COLO829 (cell line): ENCODE measurements around the gene PLEKHA6.

Experiments used
- DNase-seq: peaks from one replicate; pipeline ENCODE4 v3.0.0; 2012; ENCODE audit warnings: low spot score

PLEKHA6 gene

DNA sequence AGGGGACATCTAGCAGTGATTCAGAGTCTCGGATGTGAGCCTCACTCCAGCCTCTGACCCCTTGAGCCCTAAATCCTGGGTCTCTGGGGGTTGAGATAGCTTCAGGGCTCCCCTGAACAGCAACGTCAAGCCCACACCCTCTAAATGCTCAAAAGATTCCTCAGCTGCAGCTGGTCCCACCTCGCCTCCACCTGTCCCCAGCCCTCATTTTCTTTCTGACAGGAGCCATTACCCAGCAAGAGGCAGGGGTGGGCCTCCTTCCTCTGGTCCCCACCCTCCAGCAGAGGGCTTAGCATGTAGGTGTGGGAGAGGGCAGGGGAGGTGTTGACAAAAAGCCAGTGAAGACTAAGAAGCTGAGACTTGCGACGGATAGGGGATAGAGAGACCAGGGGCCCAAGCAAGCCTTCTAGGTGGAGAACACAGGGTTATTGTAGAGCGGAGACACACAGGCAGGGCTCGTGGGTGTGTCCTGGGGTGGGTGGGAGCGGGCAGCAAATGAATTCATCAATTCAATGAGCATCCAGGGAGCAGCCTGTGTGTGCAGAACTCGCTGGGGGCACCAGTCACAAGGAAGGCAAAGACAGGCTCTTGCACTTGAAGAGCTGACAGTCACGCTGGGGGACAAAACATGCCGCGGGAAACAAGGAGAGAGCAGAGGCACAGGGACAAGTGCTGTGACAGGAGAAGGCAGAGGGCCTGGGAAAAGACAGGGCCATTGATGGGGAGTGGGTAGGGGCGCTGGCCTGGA, 97.0 kb downstream of the PLEKHA6 start:
- DNase-seq: peak; percentile 54

GRCh38 chr1:204261746-204262505, 97.8 kb downstream of the PLEKHA6 start:
- DNase-seq: no peak

- DNase-seq: no peak
Observed at GRCh38 chr1:204261266-204261665, 98.5 kb downstream of the PLEKHA6 start.

DNA sequence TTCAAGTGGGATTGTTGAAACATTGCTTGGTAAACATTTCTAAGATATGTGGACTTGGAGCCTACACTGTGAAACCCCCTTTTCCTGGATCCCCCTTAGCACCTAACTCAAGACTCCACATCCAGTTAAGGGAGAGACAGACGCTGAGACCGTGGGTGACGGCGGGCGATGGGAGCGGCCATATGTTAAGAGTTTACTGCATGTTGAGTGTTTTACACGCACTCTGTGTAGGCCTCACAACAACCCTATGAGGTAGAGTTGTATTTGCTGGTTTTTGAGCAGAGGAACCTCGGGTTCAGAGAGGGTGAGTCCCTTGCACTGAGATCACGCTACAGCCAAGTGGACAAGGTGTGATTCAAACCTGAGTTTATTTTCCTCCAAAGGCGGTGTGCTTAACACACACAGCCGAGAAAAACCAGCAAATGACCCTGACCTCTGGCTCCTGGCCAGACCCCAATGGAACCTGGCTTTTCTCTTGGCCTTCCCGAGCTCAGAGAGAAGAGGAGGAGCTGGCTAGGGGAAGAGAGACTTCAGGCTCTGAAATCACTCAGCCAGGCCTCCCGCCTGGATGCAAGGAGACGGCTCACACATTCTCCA, 99.0 kb downstream of the PLEKHA6 start:
- no peak for DNase-seq

- DNase-seq: no peak
Observed at GRCh38 chr1:204259782-204260181, 99.9 kb downstream of the PLEKHA6 start.

DNA sequence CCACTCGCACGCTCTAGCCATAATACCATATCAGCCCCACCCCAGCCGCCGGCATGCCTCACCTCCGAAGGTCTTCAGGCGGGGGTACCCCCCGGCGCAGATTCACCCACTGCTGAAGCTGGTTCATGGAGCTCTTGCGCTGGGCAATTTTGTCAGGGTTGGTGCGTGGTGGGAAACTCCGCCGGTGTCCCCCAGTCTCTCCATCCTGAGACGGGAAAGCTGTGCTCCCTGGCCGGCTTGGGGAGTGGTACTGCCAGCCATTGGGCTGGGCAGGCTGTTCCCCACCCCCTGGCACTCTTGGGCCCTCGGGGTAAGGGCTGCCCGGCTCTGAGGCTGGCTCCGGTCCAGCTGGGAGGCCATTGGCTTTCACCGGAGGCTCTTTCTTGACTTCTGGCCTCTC, 100.5 kb downstream of the PLEKHA6 start:
- DNase-seq: no peak

GRCh38 chr1:204258213-204259115, 101.3 kb downstream of the PLEKHA6 start:
- DNase-seq: peak; percentile 69

GRCh38 chr1:204257446-204257845, 102.3 kb downstream of the PLEKHA6 start:
- no peak for DNase-seq

GRCh38 chr1:204256531-204256930, 103.2 kb downstream of the PLEKHA6 start:
- no peak for DNase-seq

DNA sequence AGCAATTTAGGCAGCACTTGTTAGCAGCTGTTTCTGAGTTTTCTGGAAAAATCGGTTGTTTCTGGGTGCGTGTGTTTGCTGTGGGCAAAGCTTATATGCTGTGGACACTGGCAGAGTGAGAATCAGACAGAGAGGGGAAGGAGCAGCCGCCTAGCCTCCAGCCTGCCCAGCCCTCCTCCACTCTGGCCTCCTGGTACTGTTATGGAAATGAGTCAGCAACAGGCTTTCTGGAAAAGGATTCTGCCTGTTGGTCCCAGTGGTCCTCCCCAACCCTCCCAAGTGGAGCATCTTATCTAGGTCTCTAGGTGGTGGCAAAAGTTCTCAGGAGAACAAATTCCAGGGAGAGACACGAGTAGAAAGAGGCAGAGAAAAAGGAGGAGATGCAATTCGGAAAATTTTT, 103.8 kb downstream of the PLEKHA6 start:
- DNase-seq: no peak

- peak; percentile 51 for DNase-seq
Observed at GRCh38 chr1:204255225-204255624, 104.5 kb downstream of the PLEKHA6 start.

DNA sequence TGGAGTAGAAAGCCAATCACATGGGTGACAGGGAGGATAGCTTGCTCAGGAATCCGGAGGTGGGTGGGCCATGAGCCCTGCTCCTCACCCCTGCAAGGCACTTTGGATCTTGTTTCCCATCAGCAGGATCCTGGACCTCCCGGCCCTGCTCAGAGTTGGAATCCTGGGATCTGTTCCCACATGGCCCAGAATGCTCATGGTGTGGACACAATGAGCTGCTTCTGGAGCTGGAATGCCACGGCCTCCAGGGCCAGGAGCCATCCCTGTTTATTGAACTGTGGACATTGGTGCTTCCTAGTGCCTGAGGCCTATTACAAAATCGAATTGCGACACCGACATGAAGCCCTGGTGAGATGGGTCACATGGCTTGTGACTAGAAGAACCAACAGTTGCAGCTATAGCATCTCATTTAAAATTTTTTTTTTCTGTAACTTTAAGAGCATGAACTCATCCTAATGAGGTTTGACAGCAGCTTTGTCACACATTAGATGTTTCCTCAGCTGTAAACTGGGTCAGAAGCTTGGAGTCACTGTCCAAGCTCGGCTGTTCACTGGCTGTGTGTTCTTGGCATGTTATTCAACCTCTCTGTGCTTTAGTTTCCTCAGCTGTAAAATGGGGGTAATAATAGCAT, 105.6 kb downstream of the PLEKHA6 start:
- no peak for DNase-seq

- DNase-seq: no peak
Observed at GRCh38 chr1:204251926-204252689, 107.6 kb downstream of the PLEKHA6 start.

- DNase-seq: no peak
Observed at GRCh38 chr1:204251286-204251685, 108.4 kb downstream of the PLEKHA6 start.

DNA sequence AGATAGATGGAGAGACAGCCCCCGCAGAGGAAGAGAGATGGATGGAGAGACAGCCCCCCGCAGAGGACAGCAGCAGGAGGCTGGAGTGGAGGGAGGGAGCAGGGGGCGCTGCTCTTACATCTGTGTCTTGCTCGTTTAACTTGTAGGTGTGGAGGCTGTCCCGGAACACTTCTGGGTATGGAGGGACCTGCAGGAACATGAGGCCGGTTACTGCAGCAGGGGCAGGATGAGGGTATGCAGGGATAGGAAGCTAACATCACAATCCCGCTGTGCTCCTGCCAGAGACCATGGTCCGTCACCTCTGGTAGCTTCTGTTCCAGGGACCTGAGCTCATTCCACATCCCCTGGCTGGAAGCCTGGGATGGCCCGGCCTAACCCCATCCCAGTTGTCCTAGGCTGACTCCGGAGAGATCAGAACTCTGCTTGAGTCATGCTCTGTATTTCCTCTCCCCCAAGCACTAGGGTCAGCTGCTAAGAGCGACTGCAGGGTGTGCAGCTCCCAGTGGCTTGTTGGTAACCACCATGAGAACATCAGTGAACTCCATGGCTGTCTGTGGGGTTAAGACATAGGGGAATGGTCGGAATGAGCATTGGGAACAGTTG, 109.2 kb downstream of the PLEKHA6 start:
- no peak for DNase-seq

- peak; percentile 57 for DNase-seq
Observed at GRCh38 chr1:204249736-204250427, 109.8 kb downstream of the PLEKHA6 start.

GRCh38 chr1:204248954-204249353, 110.8 kb downstream of the PLEKHA6 start:
- DNase-seq: no peak

DNA sequence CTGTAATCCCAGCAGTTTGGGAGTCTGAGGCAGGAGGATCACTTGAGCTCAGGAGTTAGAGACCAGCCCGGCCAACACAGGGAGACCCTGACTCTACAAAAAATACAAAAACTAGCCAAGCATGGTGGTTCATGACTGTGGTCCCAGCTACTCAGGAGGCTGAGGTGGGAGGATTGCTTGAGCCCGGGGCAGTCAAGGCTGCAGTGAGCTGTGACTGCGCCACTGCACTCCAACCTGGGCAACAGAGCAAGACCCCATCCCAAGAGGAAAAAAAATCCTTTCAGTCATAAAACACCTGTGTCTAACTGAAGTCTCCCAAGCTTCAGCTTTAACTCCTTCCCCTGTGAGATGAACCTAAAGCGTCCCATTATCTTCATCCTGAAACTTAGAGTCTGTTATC, 112.9 kb downstream of the PLEKHA6 start:
- DNase-seq: no peak

GRCh38 chr1:204242920-204243319, 116.8 kb downstream of the PLEKHA6 start:
- no peak for DNase-seq

DNA sequence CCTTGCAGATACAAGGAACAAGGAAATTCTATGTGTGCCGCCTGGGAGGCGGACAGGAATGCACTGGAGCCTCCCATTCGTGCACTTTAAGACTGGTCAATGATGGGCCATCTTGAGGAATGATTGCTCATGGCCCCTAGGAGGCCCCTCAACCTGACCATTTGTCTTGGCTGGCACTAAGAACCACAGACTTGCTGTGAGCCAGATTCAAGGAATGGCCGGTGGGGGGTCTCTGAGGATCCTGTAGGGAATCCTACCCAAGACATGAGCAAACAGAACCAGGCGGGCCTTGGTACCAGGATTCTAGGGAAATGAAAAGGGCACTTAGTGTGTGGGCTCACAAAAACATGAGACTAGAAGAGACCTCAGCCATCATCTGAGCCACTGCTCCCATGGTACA, 117.8 kb downstream of the PLEKHA6 start:
- DNase-seq: no peak
